Endothelial cell of umbilical vein (primary cell): Measurements from ENCODE around the gene CD160. TPM values are rescaled to one million over a fixed set of nuclear protein-coding genes. Genes with fewer than 3 reads are reported as not detected.

Experiments used
- BruUV-seq: library from RNA; stranded (reverse); fragments of 400-500 nt; replicated peaks from 2 replicates; lab custom pipeline; 2021; lab: Mats Ljungman, UMichigan
- CTCF ChIA-PET: fragments of 300-600, 350-600 bp; sonication (Branson Sonifier 250); formaldehyde crosslinking; loops from one replicate; lab custom pipeline; 2021; ENCODE audit warnings: antibody characterized with exemption, inconsistent platforms; lab: Charles Lee
- POLR2A ChIA-PET: fragments of 300-600, 350-600 bp; sonication (Branson Sonifier 250); formaldehyde crosslinking; loops from one replicate; lab custom pipeline; 2021; ENCODE audit warnings: antibody characterized with exemption, inconsistent platforms; lab: Charles Lee
- DNase-seq: peaks from one replicate; pipeline ENCODE4 v3.0.0-alpha.2; 2011; ENCODE audit warnings: low read depth, low spot score
- FAIRE-seq: peaks from 2 replicates; lab custom pipeline; 2011; peaks lifted over from hg19 to GRCh38; lab: Jason Lieb, UNC
- H2AFZ ChIP-seq: 2 replicates; pipeline ENCODE4 v1.6.0; 2012; ENCODE audit warnings: low read depth, low read length, control low read depth, inconsistent platforms
- H3K27ac ChIP-seq: 2 replicates; pipeline ENCODE4 v1.5.1; 2011; ENCODE audit warnings: low read depth, mild to moderate bottlenecking, control low read depth, low read length, moderate library complexity; ENCODE audit not compliant: insufficient read depth
- H3K27me3 ChIP-seq, 2 experiments: 2 replicates each; pipeline versions ENCODE4 v1.6.0 to v1.6.1; 2011; ENCODE audit warnings: low read length in 2 of 2, mixed read lengths in 1 of 2; ENCODE audit not compliant: control insufficient read depth in 2 of 2, insufficient read depth in 2 of 2
- H3K36me3 ChIP-seq, 2 experiments: 2 replicates in 1 of 2; 3 replicates in 1 of 2; pipeline ENCODE4 v1.5.1; 2011; ENCODE audit warnings: low read length in 2 of 2, mild to moderate bottlenecking in 1 of 2, moderate library complexity in 1 of 2; ENCODE audit not compliant: control insufficient read depth in 2 of 2, insufficient read depth in 2 of 2; ENCODE audit errors: extremely low read depth in 1 of 2
- H3K4me1 ChIP-seq: 3 replicates; pipeline ENCODE4 v1.5.1; 2011; ENCODE audit warnings: mild to moderate bottlenecking, low read length; ENCODE audit not compliant: control insufficient read depth, insufficient read depth; ENCODE audit errors: extremely low read depth
- H3K4me2 ChIP-seq: 2 replicates; pipeline ENCODE4 v1.6.1; 2011; ENCODE audit warnings: low read length, control low read depth, mixed read lengths; ENCODE audit not compliant: insufficient read depth
- H3K4me3 ChIP-seq, 3 experiments: fragments of 200-600 bp in 1 of 3; sonication (generic), shearing (Covaris generic) in 1 of 3; replicated peaks in 1 of 3; 2 replicates each; pipeline ENCODE4 v1.5.1; 2011 to 2016; ENCODE audit warnings: control low read depth in 3 of 3, low read length in 3 of 3, mild to moderate bottlenecking in 2 of 3, inconsistent platforms in 1 of 3, low read depth in 1 of 3, moderate library complexity in 1 of 3; ENCODE audit not compliant: insufficient read depth in 1 of 3
- H3K79me2 ChIP-seq: 2 replicates; pipeline ENCODE4 v1.6.0; 2012; ENCODE audit warnings: low read length, inconsistent platforms; ENCODE audit not compliant: control insufficient read depth, insufficient read depth
- H3K9ac ChIP-seq: replicated peaks from 2 replicates; pipeline ENCODE3; 2011; ENCODE audit warnings: low read length, control low read depth; ENCODE audit not compliant: insufficient read depth; ENCODE audit errors: extremely low read depth
- H3K9me1 ChIP-seq: replicated peaks from 3 replicates; pipeline ENCODE4 v1.6.0; 2011; ENCODE audit warnings: mild to moderate bottlenecking, low read length; ENCODE audit not compliant: control insufficient read depth, insufficient read depth; ENCODE audit errors: extremely low read depth
- H3K9me3 ChIP-seq: replicated peaks from 2 replicates; pipeline ENCODE4 v1.5.1; 2012; ENCODE audit warnings: low read length, inconsistent platforms; ENCODE audit not compliant: control insufficient read depth, insufficient read depth
- H4K20me1 ChIP-seq: replicated peaks from 2 replicates; pipeline ENCODE3; 2011; ENCODE audit warnings: mild to moderate bottlenecking, low read length; ENCODE audit not compliant: control insufficient read depth, insufficient read depth; ENCODE audit errors: extremely low read depth
- CTCF ChIP-seq, 2 donors: IDR thresholded peaks; 1 replicate in 1 of 2; 2 replicates in 1 of 2; pipeline ENCODE4 v1.5.1; 2011; ENCODE audit warnings: low read length in 2 of 2, mild to moderate bottlenecking in 2 of 2, moderate library complexity in 2 of 2, control low read depth in 1 of 2, inconsistent platforms in 1 of 2, low read depth in 1 of 2; ENCODE audit not compliant: insufficient read depth in 1 of 2; ENCODE audit errors: extremely low read depth in 1 of 2
- EZH2 ChIP-seq: IDR thresholded peaks from 2 replicates; pipeline ENCODE4 v1.6.1; 2012; ENCODE audit warnings: borderline replicate concordance, low read depth, mild to moderate bottlenecking, moderate library complexity, low read length, inconsistent platforms; ENCODE audit not compliant: severe bottlenecking
- FOS ChIP-seq: IDR thresholded peaks from 2 replicates; pipeline ENCODE4 v1.6.1; 2011; ENCODE audit warnings: mild to moderate bottlenecking, low read length, moderate library complexity, borderline replicate concordance; ENCODE audit not compliant: insufficient read depth
- GATA2 ChIP-seq: IDR thresholded peaks from 2 replicates; pipeline ENCODE4 v1.7.0; 2011; ENCODE audit warnings: low read depth, mild to moderate bottlenecking, moderate library complexity, mixed read lengths, low read length; ENCODE audit not compliant: insufficient read length, insufficient read depth
- JUN ChIP-seq: IDR thresholded peaks from 2 replicates; pipeline ENCODE4 v1.6.1; 2011; ENCODE audit warnings: borderline replicate concordance, low read depth; ENCODE audit not compliant: insufficient read length, insufficient read depth
- MAX ChIP-seq: IDR thresholded peaks from 2 replicates; pipeline ENCODE4 v1.6.1; 2011; ENCODE audit not compliant: insufficient read depth, insufficient read length
- MYC ChIP-seq: IDR thresholded peaks from one replicate; pipeline ENCODE4 v1.6.1; 2011; ENCODE audit warnings: mild to moderate bottlenecking, low read depth, low read length
- POLR2AphosphoS5 ChIP-seq: IDR thresholded peaks from 2 replicates; pipeline ENCODE4 v1.6.1; 2012; ENCODE audit warnings: low read depth, mild to moderate bottlenecking, control low read depth, low read length, moderate library complexity; ENCODE audit not compliant: insufficient read depth
- dilution Hi-C: fragments of 300-500 bp; cut with MboI; formaldehyde crosslinking; loops from one replicate; pipeline ENCODE4 v1.15.0; 2019; ENCODE audit warnings: low sequenced_read_pairs; ENCODE audit not compliant: extremely low pct_ligation_motif_present
- intact Hi-C: fragments of 100-400 bp; cut with micrococcal nuclease; formaldehyde crosslinking; loops from one replicate; pipeline ENCODE4 v1.10.0; 2022
- polyA plus RNA-seq, 4 experiments: library from polyadenylated mRNA; depleted of rRNA in 3 of 4; stranded (reverse) in 3 of 4; unstranded in 1 of 4; fragments of >200 nt; gene quantifications; 2 replicates each; pipeline versions ENCODE4 v1.2.1 to v1.2.3, GENCODE V29; 2011 to 2012; ENCODE audit warnings: missing spikeins in 1 of 4
- total RNA-seq: library from RNA; stranded (reverse); gene quantifications from 2 replicates; pipeline ENCODE4 v1.2.3, GENCODE V29; 2021

The CD160 gene
- total and polyA plus RNA-seq, 2 donors (not counting 3 experiments of a cell fraction or from before 2014, with no cell fraction given): not detected

GRCh38 chr1:145729196-145729595 lies 9.9 kb downstream of the CD160 start:
- CTCF ChIA-PET: interaction anchor here (2.2 kb wide), 1 partner anchor 8 kb away, joined by 9 read pairs; no protein-coding TSS in a partner anchor
- Histone ChIP-seq H3K79me2 (no peaks in the 10 kb centered on the region), H3K27me3 (no peaks in the 10 kb centered on the region), H2AFZ (no peak overlapping the region), H3K4me3 (no peak overlapping the region), H3K9me3 (no peaks in the 10 kb centered on the region), H3K9ac (no peak overlapping the region), H3K4me2 (no peak overlapping the region), H3K9me1 (no peaks in the 10 kb centered on the region), H3K4me1 (peaks cover 3% of the 10 kb centered on the region), H3K36me3 (peaks cover 0 to 3% of the 10 kb centered on the region in 2 experiments), H4K20me1 (no peaks in the 10 kb centered on the region), H3K27ac (no peak overlapping the region)
- TF ChIP-seq JUN (no peak), POLR2AphosphoS5 (no peak), CTCF (IDR thresholded peaks at IDR 0.05; ENCODE audit: extremely low read depth in 1 of 2, insufficient read depth in 1 of 2, low read depth in 1 of 2, low read length in 2 of 2) (no peak), EZH2 (no peak), FOS (no peak), MAX (no peak), GATA2 (no peak), MYC (no peak)
- DNase-seq: no peak
- intact Hi-C loops: no loop called here
- dilution Hi-C loops: no loop called here
- no peak for FAIRE-seq
- no TSS peak for BruUV-seq
- POLR2A ChIA-PET: no interaction called here
